Tibial nerve (tissue), 3 donors: ENCODE results near the gene SHROOM2.

ENCODE experiments used
- CTCF ChIP-seq, 5 experiments: fragments of 200-600 bp in 3 of 5; fragments of 450-650 bp in 2 of 5; sonication (generic) in 3 of 5; IDR thresholded peaks; one replicate each; pipeline ENCODE4 v1.5.1; 2016 to 2019; ENCODE audit warnings: antibody characterized with exemption in 5 of 5, mild to moderate bottlenecking in 3 of 5, moderate library complexity in 2 of 5
- POLR2A ChIP-seq, 2 donors: fragments of 450-650 bp; IDR thresholded peaks; one replicate each; pipeline ENCODE4 v1.6.1; 2017; ENCODE audit warnings: antibody characterized with exemption in 2 of 2, mild to moderate bottlenecking in 2 of 2, moderate library complexity in 2 of 2

GRCh38 chrX:9856588-9856987 lies 70.4 kb downstream of the SHROOM2 start:
- TF ChIP-seq CTCF (IDR thresholded peaks at IDR 0.05) (no peak), POLR2A (IDR thresholded peaks at IDR 0.05) (no peak)
